Inflammatory macrophage treated with lipopolysaccharide for 4 hours (primary cell): Measurements from ENCODE around the gene HAGHL.
"Not testable (repeated sequence)": the region's sequence is repeated elsewhere in the genome, so short reads cannot be mapped to it uniquely, and the experiment has no call there.

Experiments
- DNase-seq: peaks from one replicate; pipeline ENCODE4 v3.0.0-alpha.2; 2020

The HAGHL gene

GRCh38 chr16:689175-689897 lies 37.6 kb upstream of the HAGHL start:
- DNase-seq, result no peak

- DNase-seq, result not testable (repeated sequence)
These were observed 35.7 kb upstream of the HAGHL start for GRCh38 chr16:691242-691641.

- no peak for DNase-seq
These were observed 34.4 kb upstream of the HAGHL start for GRCh38 chr16:692356-693108.

- no peak for DNase-seq
These were observed 33.5 kb upstream of the HAGHL start for GRCh38 chr16:693364-693763.

- no peak for DNase-seq
These were observed 33.1 kb upstream of the HAGHL start for GRCh38 chr16:693766-694165.

GRCh38 chr16:694187-694862 lies 32.6 kb upstream of the HAGHL start:
- no peak for DNase-seq

GRCh38 chr16:694863-695354 lies 32.0 kb upstream of the HAGHL start:
- no peak for DNase-seq

GRCh38 chr16:695355-696089 lies 31.4 kb upstream of the HAGHL start:
- DNase-seq, result no peak

GRCh38 chr16:698911-699671 lies 27.8 kb upstream of the HAGHL start:
- DNase-seq, result no peak

GRCh38 chr16:700684-701584 lies 26.0 kb upstream of the HAGHL start:
- no peak for DNase-seq

- no peak for DNase-seq
These were observed 24.6 kb upstream of the HAGHL start for GRCh38 chr16:702341-702740.

- DNase-seq, result no peak
These were observed 23.5 kb upstream of the HAGHL start for GRCh38 chr16:703406-703805.

GRCh38 chr16:704047-704446 lies 22.9 kb upstream of the HAGHL start:
- no peak for DNase-seq

GRCh38 chr16:704552-705380 lies 22.1 kb upstream of the HAGHL start:
- DNase-seq, result no peak

GRCh38 chr16:705431-706188 lies 21.3 kb upstream of the HAGHL start, which contains the start of gene FBXL16:
FBXL16 (minus strand) TSS chr16:705801; CDS start chr16:697405, 8,396 bp downstream.
- DNase-seq, result no peak

GRCh38 chr16:706189-707061 lies 20.5 kb upstream of the HAGHL start:
- no peak for DNase-seq

- DNase-seq, result no peak
These were observed 19.8 kb upstream of the HAGHL start for GRCh38 chr16:707062-707538.

- DNase-seq, result no peak
These were observed 18.9 kb upstream of the HAGHL start for GRCh38 chr16:708019-708418.
